IPS-18a (cell line): ENCODE measurements around the gene FRAS1.
A peak's percentile ranks its signal among the peaks of the same experiment; 100 is the strongest.
"Not testable (repeated sequence)": the region's sequence is repeated elsewhere in the genome, so short reads cannot be mapped to it uniquely, and the experiment has no call there.

Experiments
- H3K27ac ChIP-seq: one replicate; pipeline ENCODE4 v1.5.1; 2013; ENCODE audit warnings: low read length
- H3K27me3 ChIP-seq: one replicate; pipeline ENCODE4 v1.6.1; 2013; ENCODE audit warnings: mild to moderate bottlenecking, low read length; ENCODE audit not compliant: control insufficient read depth, insufficient read depth
- H3K36me3 ChIP-seq: one replicate; pipeline ENCODE4 v1.6.1; 2013; ENCODE audit warnings: low read depth, low read length; ENCODE audit not compliant: control insufficient read depth
- H3K4me1 ChIP-seq: one replicate; pipeline ENCODE4 v1.6.1; 2013; ENCODE audit warnings: low read depth, low read length; ENCODE audit not compliant: control insufficient read depth
- H3K4me3 ChIP-seq: one replicate; pipeline ENCODE4 v1.5.1; 2013; ENCODE audit warnings: low read length
- H3K9ac ChIP-seq: one replicate; pipeline ENCODE4 v1.6.1; 2013; ENCODE audit warnings: mild to moderate bottlenecking, low read length, moderate library complexity
- H3K9me3 ChIP-seq: one replicate; pipeline ENCODE4 v1.6.1; 2013; ENCODE audit warnings: low read depth, low read length; ENCODE audit not compliant: control insufficient read depth

Gene FRAS1

GRCh38 chr4:78083035-78083434 lies 25.9 kb downstream of the FRAS1 start:
- Histone ChIP-seq H3K27me3 (no peaks in the 10 kb centered on the region), H3K27ac (no peak overlapping the region), H3K36me3 (peaks cover 18% of the 10 kb centered on the region), H3K4me1 (peaks cover 4% of the 10 kb centered on the region), H3K9ac (no peak overlapping the region), H3K4me3 (no peak overlapping the region), H3K9me3 (no peaks in the 10 kb centered on the region)

GRCh38 chr4:78091534-78091933 lies 34.4 kb downstream of the FRAS1 start:
- peaks cover 4% of the 10 kb centered on the region for H3K9me3 ChIP-seq

DNA sequence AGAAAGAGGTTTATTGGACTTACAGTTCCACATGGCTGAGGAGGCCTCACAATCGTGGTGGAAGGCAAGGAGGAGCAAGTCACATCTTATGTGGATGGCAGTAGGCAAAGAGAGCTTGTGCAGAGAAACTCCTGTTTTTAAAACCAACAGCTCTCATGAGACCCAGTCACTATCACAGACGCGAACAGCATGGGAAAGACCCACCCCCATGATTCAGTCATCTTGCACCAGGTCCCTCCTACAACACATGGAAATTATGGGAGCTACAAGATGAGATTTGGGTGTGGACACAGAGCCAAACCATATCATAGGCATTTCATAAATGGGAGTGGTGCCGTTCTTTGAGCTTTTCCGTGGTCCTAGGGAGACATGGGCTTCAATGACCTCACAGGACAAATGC lies 35.2 kb downstream of the FRAS1 start:
- H3K27me3 ChIP-seq, H3K36me3 ChIP-seq, H3K9me3 ChIP-seq: not testable (repeated sequence)
- Histone ChIP-seq H3K4me1 (peaks cover 31% of the 10 kb centered on the region), H3K4me3 (peak overlapping the region; percentile 44), H3K9ac (peak overlapping the region; percentile 29), H3K27ac (peak overlapping the region; percentile 89)

More at GRCh38 chr4:78091534-78091933, 34.4 kb downstream of the FRAS1 start:
- H3K4me3 ChIP-seq: no peak overlapping the region
- H3K27me3 ChIP-seq: no peaks in the 10 kb centered on the region
- H3K27ac ChIP-seq: no peak overlapping the region
- peak overlapping the region; percentile 29 for H3K9ac ChIP-seq
- peaks cover 31% of the 10 kb centered on the region for H3K4me1 ChIP-seq
- H3K36me3 ChIP-seq: no peaks in the 10 kb centered on the region

DNA sequence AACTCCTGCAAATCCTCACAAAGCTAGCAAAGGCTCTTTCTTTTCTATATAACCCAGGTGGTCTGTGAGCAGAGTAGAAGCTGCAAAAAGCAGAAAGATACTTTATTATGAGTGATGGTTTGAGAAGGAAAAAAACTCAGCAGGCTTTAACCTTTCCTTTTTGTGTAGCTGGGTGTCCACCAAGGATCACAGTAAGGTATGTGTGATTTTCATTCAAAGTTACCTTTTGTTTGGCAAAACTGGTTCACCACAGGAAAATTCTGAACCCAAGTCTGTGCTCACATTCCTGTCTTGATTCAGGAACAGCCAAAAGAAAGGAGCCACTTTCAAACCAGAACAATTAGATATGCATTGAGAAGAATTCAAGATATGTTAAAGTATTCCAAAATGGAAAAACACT lies 35.7 kb downstream of the FRAS1 start:
- Histone ChIP-seq H3K27ac (peak overlapping the region; percentile 89), H3K36me3 (no peaks in the 10 kb centered on the region), H3K9me3 (peaks cover 9% of the 10 kb centered on the region), H3K4me1 (peaks cover 31% of the 10 kb centered on the region), H3K4me3 (peak overlapping the region; percentile 44), H3K9ac (peak overlapping the region; percentile 29), H3K27me3 (no peaks in the 10 kb centered on the region)

- Histone ChIP-seq H3K27me3 (no peaks in the 10 kb centered on the region), H3K9ac (no peak overlapping the region), H3K9me3 (peaks cover 9% of the 10 kb centered on the region), H3K36me3 (no peaks in the 10 kb centered on the region), H3K27ac (no peak overlapping the region), H3K4me3 (no peak overlapping the region), H3K4me1 (peaks cover 31% of the 10 kb centered on the region)
These were observed 38.0 kb downstream of the FRAS1 start for GRCh38 chr4:78095081-78095480.

DNA sequence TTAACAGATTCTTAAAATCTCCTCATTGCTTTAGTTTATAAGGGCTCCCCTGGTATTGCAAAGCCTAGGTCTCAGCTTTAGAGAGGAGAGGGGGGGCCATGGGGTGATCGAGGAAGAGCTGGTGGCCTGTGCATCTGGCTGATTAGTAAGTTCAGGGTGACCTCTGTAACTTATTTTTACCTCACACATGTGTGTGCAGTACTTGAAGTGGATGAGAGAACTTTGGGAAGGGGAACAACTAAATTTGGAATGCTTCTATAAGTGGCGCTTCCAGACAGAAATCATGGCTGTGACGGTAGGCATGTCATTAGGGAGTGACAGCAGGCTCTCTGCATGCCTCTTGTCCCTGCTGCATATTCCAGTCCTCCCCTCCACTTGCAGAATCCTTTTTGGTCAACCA lies 41.9 kb downstream of the FRAS1 start:
- Histone ChIP-seq H3K9me3 (peaks cover 9% of the 10 kb centered on the region), H3K4me3 (no peak overlapping the region), H3K4me1 (peaks cover 1% of the 10 kb centered on the region), H3K36me3 (no peaks in the 10 kb centered on the region), H3K27me3 (no peaks in the 10 kb centered on the region), H3K27ac (no peak overlapping the region), H3K9ac (no peak overlapping the region)

- Histone ChIP-seq H3K9ac (no peak overlapping the region), H3K4me1 (no peaks in the 10 kb centered on the region), H3K27ac (no peak overlapping the region)
These were observed 42.9 kb downstream of the FRAS1 start for GRCh38 chr4:78100060-78100459.

GRCh38 chr4:78119698-78120097 lies 62.6 kb downstream of the FRAS1 start:
- Histone ChIP-seq H3K4me1 (no peaks in the 10 kb centered on the region), H3K9ac (no peak overlapping the region), H3K27me3 (no peaks in the 10 kb centered on the region)

More at GRCh38 chr4:78100060-78100459, 42.9 kb downstream of the FRAS1 start:
- Histone ChIP-seq H3K27me3 (no peaks in the 10 kb centered on the region), H3K4me3 (no peak overlapping the region), H3K36me3 (no peaks in the 10 kb centered on the region), H3K9me3 (peaks cover 9% of the 10 kb centered on the region)

DNA sequence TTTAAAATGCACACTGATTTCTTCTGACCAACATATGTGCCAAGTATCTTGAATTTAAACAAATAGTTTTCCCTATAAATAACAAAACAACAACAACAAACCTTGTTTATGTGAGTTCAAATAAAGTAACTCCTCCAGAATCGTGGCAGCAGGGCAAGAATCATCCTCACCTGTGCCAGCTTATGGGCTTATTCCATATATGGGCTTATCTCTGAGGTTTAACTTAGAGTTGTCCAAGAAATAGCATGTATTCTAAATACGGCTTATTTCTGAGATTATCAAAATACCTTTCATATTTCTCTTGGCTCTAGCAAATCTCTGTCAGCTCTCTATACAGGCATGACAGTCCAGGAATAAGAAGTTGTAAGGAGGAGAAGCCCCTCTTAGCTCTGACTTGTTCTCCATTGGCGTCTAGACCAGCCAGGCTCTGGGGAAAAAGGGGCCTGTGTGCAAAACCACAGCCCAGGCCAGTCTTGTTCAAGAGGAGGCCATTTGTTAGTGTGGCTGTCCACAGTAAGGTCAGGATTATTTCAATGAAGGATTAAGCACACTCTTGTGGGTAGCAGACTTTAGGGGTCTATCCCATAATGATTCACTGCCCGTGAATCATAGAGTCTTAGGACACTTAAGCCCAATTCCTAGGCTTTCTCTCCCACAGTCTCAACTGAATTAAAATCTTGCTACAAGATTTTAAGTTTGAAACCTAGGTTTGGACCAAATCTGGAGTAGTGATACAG lies 63.2 kb downstream of the FRAS1 start:
- Histone ChIP-seq H3K27ac (no peak overlapping the region), H3K4me3 (no peak overlapping the region), H3K36me3 (no peaks in the 10 kb centered on the region), H3K4me1 (no peaks in the 10 kb centered on the region), H3K9me3 (no peaks in the 10 kb centered on the region), H3K27me3 (no peaks in the 10 kb centered on the region), H3K9ac (no peak overlapping the region)

More at GRCh38 chr4:78119698-78120097, 62.6 kb downstream of the FRAS1 start:
- Histone ChIP-seq H3K4me3 (no peak overlapping the region), H3K9me3 (no peaks in the 10 kb centered on the region), H3K36me3 (no peaks in the 10 kb centered on the region), H3K27ac (no peak overlapping the region)

GRCh38 chr4:78121338-78121904 lies 64.3 kb downstream of the FRAS1 start:
- no peaks in the 10 kb centered on the region for H3K27me3 ChIP-seq
- no peak overlapping the region for H3K4me3 ChIP-seq
- H3K36me3 ChIP-seq: no peaks in the 10 kb centered on the region
- no peak overlapping the region for H3K27ac ChIP-seq
- no peaks in the 10 kb centered on the region for H3K4me1 ChIP-seq
- no peaks in the 10 kb centered on the region for H3K9me3 ChIP-seq
- no peak overlapping the region for H3K9ac ChIP-seq

DNA sequence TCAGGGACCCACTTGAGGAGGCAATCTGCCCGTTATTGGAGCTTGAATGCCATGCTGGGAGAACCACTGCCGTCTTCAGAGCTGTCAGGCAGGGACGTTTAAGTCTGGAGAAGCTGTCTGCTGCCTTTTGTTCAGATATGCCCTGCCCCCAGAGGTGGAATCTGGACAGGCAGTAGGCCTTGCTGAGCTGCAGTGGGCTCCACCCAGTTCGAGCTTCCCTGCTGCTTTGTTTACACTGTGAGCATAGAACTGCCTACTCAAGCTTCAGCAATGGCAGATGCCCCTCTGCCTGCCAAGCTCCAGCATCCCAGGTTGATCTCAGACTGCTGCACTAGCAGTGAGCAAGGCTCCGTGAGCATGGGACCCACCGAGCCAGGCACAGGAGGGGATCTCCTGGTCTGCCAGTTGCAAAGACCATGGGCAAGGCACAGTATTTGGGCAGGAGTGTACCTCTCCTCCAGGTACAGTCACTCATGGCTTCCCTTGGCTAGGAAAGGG lies 68.8 kb downstream of the FRAS1 start:
- H3K36me3 ChIP-seq, H3K9ac ChIP-seq, H3K9me3 ChIP-seq, H3K4me1 ChIP-seq, H3K4me3 ChIP-seq, H3K27ac ChIP-seq, H3K27me3 ChIP-seq: not testable (repeated sequence)
